Measurements from ENCODE around the gene ATP2A3.

DNA sequence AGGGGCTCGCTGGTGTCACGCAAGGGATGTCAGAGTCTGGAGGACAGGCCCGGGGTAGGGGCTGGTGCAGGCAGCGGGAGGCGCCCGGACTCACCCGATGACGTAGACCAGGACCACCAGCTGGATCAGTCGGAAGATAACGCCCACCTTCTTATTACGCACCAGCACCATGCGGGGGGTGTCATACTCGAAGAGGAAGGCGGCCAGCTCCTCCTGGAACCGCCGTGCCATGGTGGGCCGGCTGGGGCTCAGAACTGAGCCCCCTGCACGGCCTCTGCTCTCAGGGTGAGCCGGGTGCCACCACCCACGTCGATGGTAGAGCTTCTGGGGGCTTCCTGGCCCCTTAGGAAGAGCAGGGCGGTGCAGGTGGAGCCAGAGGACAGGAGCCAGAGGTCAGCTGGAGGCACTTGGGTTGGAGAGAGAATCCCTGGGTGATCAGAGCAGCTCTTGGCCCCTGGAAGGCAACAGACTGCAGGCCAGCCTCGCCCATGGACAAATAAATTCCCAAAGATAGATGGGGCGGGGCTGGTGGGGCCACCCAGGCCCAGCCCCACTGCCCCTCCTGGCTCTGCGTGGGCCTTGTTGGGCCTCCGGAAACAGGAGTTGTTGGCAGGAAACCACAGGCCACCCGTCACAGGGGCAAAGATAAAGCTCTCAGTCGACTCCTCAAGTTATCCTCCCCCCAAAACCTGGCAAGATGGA lies 48.1 kb downstream of the ATP2A3 start, which contains the start of gene P2RX1:
- TF ChIP-seq, protein P1, sequence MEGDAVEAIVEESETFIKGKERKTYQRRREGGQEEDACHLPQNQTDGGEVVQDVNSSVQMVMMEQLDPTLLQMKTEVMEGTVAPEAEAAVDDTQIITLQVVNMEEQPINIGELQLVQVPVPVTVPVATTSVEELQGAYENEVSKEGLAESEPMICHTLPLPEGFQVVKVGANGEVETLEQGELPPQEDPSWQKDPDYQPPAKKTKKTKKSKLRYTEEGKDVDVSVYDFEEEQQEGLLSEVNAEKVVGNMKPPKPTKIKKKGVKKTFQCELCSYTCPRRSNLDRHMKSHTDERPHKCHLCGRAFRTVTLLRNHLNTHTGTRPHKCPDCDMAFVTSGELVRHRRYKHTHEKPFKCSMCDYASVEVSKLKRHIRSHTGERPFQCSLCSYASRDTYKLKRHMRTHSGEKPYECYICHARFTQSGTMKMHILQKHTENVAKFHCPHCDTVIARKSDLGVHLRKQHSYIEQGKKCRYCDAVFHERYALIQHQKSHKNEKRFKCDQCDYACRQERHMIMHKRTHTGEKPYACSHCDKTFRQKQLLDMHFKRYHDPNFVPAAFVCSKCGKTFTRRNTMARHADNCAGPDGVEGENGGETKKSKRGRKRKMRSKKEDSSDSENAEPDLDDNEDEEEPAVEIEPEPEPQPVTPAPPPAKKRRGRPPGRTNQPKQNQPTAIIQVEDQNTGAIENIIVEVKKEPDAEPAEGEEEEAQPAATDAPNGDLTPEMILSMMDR (IDR thresholded peaks at IDR 0.05) = no peak
- TF ChIP-seq EP300 (IDR thresholded peaks at IDR 0.05) = no peak
